ENCODE data around the gene MON2. TPM values are rescaled to one million over a fixed set of nuclear protein-coding genes. Genes with fewer than 3 reads are reported as not detected.
A peak's percentile ranks its signal among the peaks of the same experiment; 100 is the strongest.

MON2 gene
- total RNA-seq, 2 donors from 2014 or later, result 99.4 to 129 TPM

DNA sequence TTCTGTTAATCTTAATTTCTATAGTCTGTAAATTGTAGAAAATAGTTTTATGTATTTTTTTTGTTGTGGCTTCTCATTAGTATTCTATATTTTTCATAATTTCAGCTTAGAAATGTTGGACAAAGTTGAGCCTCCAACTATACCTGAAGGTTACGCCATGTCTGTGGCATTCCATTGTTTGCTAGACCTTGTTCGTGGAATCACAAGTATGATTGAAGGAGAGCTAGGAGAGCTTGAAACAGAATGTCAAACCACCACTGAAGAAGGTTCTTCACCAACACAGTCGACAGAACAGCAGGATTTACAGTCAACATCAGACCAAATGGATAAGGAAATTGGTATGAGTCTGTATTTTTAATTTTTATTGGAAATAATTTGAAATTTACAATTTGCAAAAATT, 65.7 kb downstream of the MON2 start:
- H3K9me3 ChIP-seq, result no peaks in the 10 kb centered on the region
- no peaks in the 10 kb centered on the region for H3K27me3 ChIP-seq
- no peak overlapping the region for H3K4me3 ChIP-seq
- no peak for TF ChIP-seq POLR2A (IDR thresholded peaks at IDR 0.05)
- intact Hi-C loops (cut with DNase I), result no loop called here
- 69 to 75% methylated on average over 3 of the region's 3 CpGs for WGBS, 2 donors
- ATAC-seq (no peak), DNase-seq (no peak)
- no peaks in the 10 kb centered on the region for H3K36me3 ChIP-seq (replicated peaks in 1 of 2; ENCODE audit: insufficient read depth in 1 of 2, low read depth in 2 of 2)
- H3K27ac ChIP-seq, result peak overlapping the region in 1 of 4 donors; percentile 69
- peaks cover 19% of the 10 kb centered on the region for H3K4me1 ChIP-seq

DNA sequence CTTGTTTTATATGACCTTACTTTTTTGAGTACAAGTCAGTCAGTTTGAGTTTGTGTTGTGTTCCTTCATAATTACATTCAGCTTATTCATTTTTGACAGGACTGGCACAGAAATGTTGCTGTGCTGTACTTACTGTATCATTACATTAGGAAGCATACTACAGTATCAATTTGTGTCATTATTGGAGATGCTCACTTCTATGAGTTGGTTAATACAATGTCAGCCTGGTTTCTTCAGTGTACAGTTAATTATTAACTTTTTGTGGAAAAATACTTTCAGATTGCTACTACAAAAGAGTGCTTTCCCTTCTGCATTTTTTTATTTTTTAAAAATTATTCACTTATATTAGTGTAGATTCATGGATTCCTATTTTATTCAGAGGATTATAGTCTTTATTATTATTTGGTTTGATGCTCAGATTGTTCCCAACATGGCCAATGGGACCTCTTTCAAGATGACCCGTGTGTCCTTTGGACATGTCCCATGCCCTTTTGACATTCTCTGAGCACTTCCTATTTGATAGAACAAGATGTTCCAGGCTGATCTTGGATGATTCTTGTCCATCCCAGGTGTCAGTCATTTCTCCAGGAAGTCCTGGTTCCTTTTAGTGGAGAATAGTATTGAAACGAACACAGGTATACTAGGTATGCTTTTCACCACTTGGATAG, 66.6 kb downstream of the MON2 start:
- no peaks in the 10 kb centered on the region for H3K9me3 ChIP-seq
- H3K27me3 ChIP-seq, result no peaks in the 10 kb centered on the region
- H3K4me1 ChIP-seq, result peaks cover 24% of the 10 kb centered on the region
- H3K4me3 ChIP-seq, result no peak overlapping the region
- intact Hi-C loops (cut with DNase I), result no loop called here
- H3K36me3 ChIP-seq (replicated peaks in 1 of 2; ENCODE audit: insufficient read depth in 1 of 2, low read depth in 2 of 2), result peaks cover 0 to 2% of the 10 kb centered on the region in 2 donors
- 27 to 46% methylated on average over 2 of the region's 2 CpGs for WGBS, 2 donors
- peak overlapping the region; percentile 59 to 69 (median 60) for H3K27ac ChIP-seq
- ATAC-seq, result peak; percentile 45
- no peak for DNase-seq
- TF ChIP-seq CTCF (IDR thresholded peaks at IDR 0.05), result no peak
- TF ChIP-seq POLR2A (IDR thresholded peaks at IDR 0.05), result no peak

- TF ChIP-seq POLR2A (IDR thresholded peaks at IDR 0.05) (peak in 1 of 3 donors; percentile 10), CTCF (IDR thresholded peaks at IDR 0.05) (peak in 3 of 7 experiments; percentile 10 to 24 (median 11))
- Histone ChIP-seq H3K4me1 (peaks cover 24% of the 10 kb centered on the region), H3K27ac (peak overlapping the region; percentile 59 to 69 (median 60)), H3K9me3 (no peaks in the 10 kb centered on the region), H3K27me3 (no peaks in the 10 kb centered on the region), H3K36me3 (replicated peaks in 1 of 2; ENCODE audit: insufficient read depth in 1 of 2, low read depth in 2 of 2) (peaks cover 0 to 4% of the 10 kb centered on the region in 2 donors), H3K4me3 (no peak overlapping the region)
- DNase-seq (peak; percentile 26 to 58 (median 53)), ATAC-seq (peak; percentile 82)
- 29 to 47% methylated on average over 2 of the region's 2 CpGs for WGBS, 2 donors
- intact Hi-C loops (cut with DNase I), result no loop called here
Observed at GRCh38 chr12:62533755-62534107, 67.1 kb downstream of the MON2 start.

DNA sequence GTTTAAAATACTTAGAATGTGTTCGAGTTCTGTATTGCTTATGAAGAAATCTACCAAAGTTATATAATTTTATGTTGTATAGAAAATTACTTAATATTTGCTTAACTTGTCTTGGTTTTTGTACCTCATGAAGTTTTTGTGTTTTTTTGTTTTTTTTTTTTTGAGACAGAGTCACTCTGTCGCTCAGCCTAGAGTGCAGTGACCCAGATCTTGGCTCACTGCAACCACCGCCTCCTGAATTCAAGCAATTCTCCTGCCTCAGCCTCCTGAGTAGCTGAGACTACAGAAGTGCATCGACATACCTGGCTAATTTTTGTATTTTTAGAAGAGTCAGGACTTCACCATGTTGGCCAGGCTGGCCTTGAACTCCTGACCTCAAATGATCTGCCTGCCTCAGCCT, 69.9 kb downstream of the MON2 start:
- DNase-seq, result no peak
- no peaks in the 10 kb centered on the region for H3K9me3 ChIP-seq
- TF ChIP-seq CTCF (IDR thresholded peaks at IDR 0.05) (no peak), POLR2A (IDR thresholded peaks at IDR 0.05) (no peak)
- intact Hi-C loops (cut with DNase I), result no loop called here
- H3K27ac ChIP-seq, result peak overlapping the region in 1 of 4 donors; percentile 34
- no peak overlapping the region for H3K4me3 ChIP-seq
- ATAC-seq, result no peak
- H3K4me1 ChIP-seq, result peaks cover 24% of the 10 kb centered on the region
- no peaks in the 10 kb centered on the region for H3K27me3 ChIP-seq
- peaks cover 0 to 8% of the 10 kb centered on the region in 2 donors for H3K36me3 ChIP-seq (replicated peaks in 1 of 2; ENCODE audit: insufficient read depth in 1 of 2, low read depth in 2 of 2)
- WGBS, 2 donors, result 79 to 84% methylated on average over 4 of the region's 4 CpGs

DNA sequence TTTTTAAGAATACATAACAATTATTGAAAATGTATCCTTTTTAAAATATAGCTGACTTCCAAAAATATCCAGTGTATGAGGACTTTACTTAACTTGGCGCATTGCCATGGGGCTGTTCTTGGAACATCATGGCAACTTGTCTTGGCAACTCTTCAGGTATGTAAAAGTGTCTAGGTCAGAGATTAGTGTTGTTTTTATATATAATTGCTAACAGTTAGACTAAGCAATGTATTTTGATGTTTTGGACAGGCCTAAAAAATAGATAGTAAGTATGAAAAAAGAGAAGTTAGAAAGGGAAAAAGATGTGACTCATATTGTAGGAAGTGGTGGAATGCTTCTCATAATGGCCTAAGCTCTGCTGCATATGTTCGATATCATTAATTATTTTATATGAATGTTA, 70.9 kb downstream of the MON2 start:
- Histone ChIP-seq H3K27me3 (no peaks in the 10 kb centered on the region), H3K4me1 (peaks cover 24% of the 10 kb centered on the region), H3K36me3 (replicated peaks in 1 of 2; ENCODE audit: insufficient read depth in 1 of 2, low read depth in 2 of 2) (peaks cover 0 to 8% of the 10 kb centered on the region in 2 donors), H3K27ac (peak overlapping the region in 1 of 4 donors; percentile 25), H3K9me3 (no peaks in the 10 kb centered on the region), H3K4me3 (no peak overlapping the region)
- intact Hi-C loops (cut with DNase I), result no loop called here
- peak; percentile 49 to 63 (median 57) for DNase-seq
- TF ChIP-seq CTCF (IDR thresholded peaks at IDR 0.05) (no peak), POLR2A (IDR thresholded peaks at IDR 0.05) (no peak)
- 85 to 88% methylated on average over 2 of the region's 2 CpGs for WGBS, 2 donors
- ATAC-seq, result no peak

Data from body of pancreas (tissue), 4 donors.